HepG2 (cell line): ENCODE measurements around the gene SLC23A2. TPM values are rescaled to one million over a fixed set of nuclear protein-coding genes. Genes with fewer than 3 reads are reported as not detected.
A peak's percentile ranks its signal among the peaks of the same experiment; 100 is the strongest.

ENCODE experiments used
- ATAC-seq: fragments of 200-7000 bp; cut with Tn5 transposase; 3 replicates; pipeline ENCODE4 v1.9.1; 2020; ENCODE audit warnings: mild to moderate bottlenecking, moderate library complexity
- BruUV-seq: library from RNA; stranded (reverse); fragments of 400-500 nt; replicated peaks from 2 replicates; lab custom pipeline; 2021; lab: Mats Ljungman, UMichigan
- CTCF ChIA-PET: fragments of 300-600 bp; formaldehyde crosslinking; extraction: SDS; loops from one replicate; lab custom pipeline; 2021; ENCODE audit warnings: low total read pairs, inconsistent platforms, low intra/inter-chr PET ratio; lab: Yijun Ruan, JAX
- POLR2A ChIA-PET: fragments of 350-600 bp; sonication (Branson Sonifier 250); formaldehyde crosslinking; loops from one replicate; lab custom pipeline; 2020; ENCODE audit warnings: antibody characterized with exemption, inconsistent platforms; lab: Yijun Ruan, JAX
- DNase-seq: peaks from one replicate; pipeline ENCODE4 v3.0.0-alpha.2; 2015; ENCODE audit warnings: low spot score
- FAIRE-seq: peaks from 3 replicates; lab custom pipeline; 2011; peaks lifted over from hg19 to GRCh38; lab: Jason Lieb, UNC
- H2AFZ ChIP-seq: one replicate; pipeline ENCODE4 v1.6.1; 2011; ENCODE audit warnings: low read length, inconsistent platforms
- H3K27ac ChIP-seq: fragments of 300-600 bp; 3 replicates; pipeline ENCODE4 v1.8.0; 2011; ENCODE audit warnings: mixed run types, mild to moderate bottlenecking, mixed read lengths, low read length, inconsistent platforms; ENCODE audit not compliant: insufficient read depth; ENCODE audit errors: extremely low read length
- H3K27me3 ChIP-seq, 2 experiments: fragments of 200-600 bp in 1 of 2; 2 replicates in 1 of 2; 3 replicates in 1 of 2; pipeline versions ENCODE4 v1.6.0 to v1.8.0; 2011; ENCODE audit warnings: low read length in 2 of 2, mild to moderate bottlenecking in 2 of 2, moderate library complexity in 2 of 2, inconsistent platforms in 1 of 2; ENCODE audit not compliant: insufficient read depth in 2 of 2, control insufficient read depth in 1 of 2
- H3K36me3 ChIP-seq, 2 experiments: fragments of 200-600 bp in 1 of 2; replicated peaks in 1 of 2; 2 replicates in 1 of 2; 3 replicates in 1 of 2; pipeline versions ENCODE4 v1.5.1 to v1.8.0; 2011; ENCODE audit warnings: low read length in 2 of 2, inconsistent platforms in 1 of 2; ENCODE audit not compliant: insufficient read depth in 2 of 2, control insufficient read depth in 1 of 2
- H3K4me1 ChIP-seq: 2 replicates; pipeline ENCODE4 v1.5.1; 2012; ENCODE audit warnings: low read length, inconsistent platforms; ENCODE audit not compliant: insufficient read depth
- H3K4me2 ChIP-seq: 2 replicates; pipeline ENCODE4 v1.6.0; 2011; ENCODE audit warnings: low read depth, low read length, inconsistent platforms
- H3K4me3 ChIP-seq, 3 experiments: fragments of 200-600 bp in 1 of 3; sonication (generic), shearing (Covaris generic) in 1 of 3; replicated peaks in 1 of 3; 2 replicates each; pipeline ENCODE4 v1.5.1; 2011 to 2016; ENCODE audit warnings: low read length in 3 of 3, inconsistent platforms in 2 of 3, low read depth in 2 of 3, mild to moderate bottlenecking in 2 of 3, control low read depth in 1 of 3, mixed read lengths in 1 of 3; ENCODE audit not compliant: insufficient read depth in 1 of 3
- H3K79me2 ChIP-seq: one replicate; pipeline ENCODE4 v1.6.1; 2011; ENCODE audit warnings: low read length, inconsistent platforms; ENCODE audit not compliant: insufficient read depth
- H3K9ac ChIP-seq: 2 replicates; pipeline ENCODE4 v1.6.0; 2011; ENCODE audit warnings: mild to moderate bottlenecking, low read depth, low read length, inconsistent platforms; ENCODE audit not compliant: insufficient read depth
- H3K9me3 ChIP-seq: 2 replicates; pipeline ENCODE4 v1.5.1; 2012; ENCODE audit warnings: mild to moderate bottlenecking, low read length
- H4K20me1 ChIP-seq: 2 replicates; pipeline ENCODE4 v1.6.0; 2011; ENCODE audit warnings: inconsistent platforms, mild to moderate bottlenecking, low read length, moderate library complexity; ENCODE audit not compliant: insufficient read depth
- AGO1 ChIP-seq: fragments of 200-400 bp; formaldehyde crosslinking; IDR thresholded peaks from 2 replicates; pipeline ENCODE4 v1.6.1; 2017; ENCODE audit warnings: mild to moderate bottlenecking, low read depth, low read length, moderate library complexity; ENCODE audit not compliant: poor library complexity, severe bottlenecking
- AKAP8 ChIP-seq: sonication (generic); formaldehyde crosslinking; IDR thresholded peaks from 2 replicates; pipeline ENCODE4 v1.5.1; 2020; ENCODE audit warnings: mild to moderate bottlenecking, missing genetic modification reagents
- KDM1A ChIP-seq: IDR thresholded peaks from 2 replicates; pipeline ENCODE4 v1.6.1; 2016; ENCODE audit warnings: missing compliant biosample characterization
- MTA1 ChIP-seq: sonication (generic); formaldehyde crosslinking; IDR thresholded peaks from 2 replicates; pipeline ENCODE4 v1.4.0; 2020; ENCODE audit warnings: missing genetic modification reagents, mild to moderate bottlenecking, borderline replicate concordance
- RBM22 ChIP-seq: fragments of 200-400 bp; formaldehyde crosslinking; optimal IDR thresholded peaks from 2 replicates; pipeline ENCODE3; 2017; ENCODE audit warnings: mild to moderate bottlenecking, low read length, moderate library complexity
- RFX3 ChIP-seq: IDR thresholded peaks from 2 replicates; pipeline ENCODE4 v1.6.1; 2016; ENCODE audit warnings: missing biosample characterization, missing genetic modification reagents
- ZNF761 ChIP-seq: sonication (generic); formaldehyde crosslinking; conservative IDR thresholded peaks from 2 replicates; pipeline ENCODE4 v1.4.0; 2020; ENCODE audit warnings: mild to moderate bottlenecking, missing genetic modification reagents
- WGBS: methylation state at CpG from one replicate; pipeline ENCODE4 v1.1.6; 2017; ENCODE audit warnings: low lambda C conversion rate; 5-methylcytosine and 5-hydroxymethylcytosine counted together
- in situ Hi-C: cut with HindIII; loops from 2 replicates; pipeline ENCODE4 v1.10.0; 2017; ENCODE audit warnings: low pct_unique_long_range_greater_than_20kb; ENCODE audit not compliant: extremely low pct_ligation_motif_present
- intact Hi-C: fragments of 100-400 bp; cut with micrococcal nuclease; formaldehyde crosslinking; loops from one replicate; pipeline ENCODE4 v1.10.0; 2022; ENCODE audit not compliant: unreplicated experiment
- polyA plus RNA-seq, 8 experiments: library from polyadenylated mRNA; depleted of rRNA in 3 of 8; stranded (reverse) in 7 of 8; unstranded in 1 of 8; fragments of >200 nt; fragmentation: Illumina TruSeq in 4 of 8; extraction: Trizol in 4 of 8; gene quantifications; 2 replicates each; pipeline versions ENCODE4 v1.2.1 to v1.2.3, GENCODE V29; 2011 to 2016; ENCODE audit warnings: low read depth in 4 of 8, missing spikeins in 1 of 8, mixed read lengths in 1 of 8; ENCODE audit not compliant: insufficient read depth in 1 of 8
- total RNA-seq, 5 experiments: library from RNA; depleted of rRNA; stranded (reverse); fragments of >200 nt; fragmentation: Illumina TruSeq; extraction: Trizol; gene quantifications; 2 replicates each; pipeline ENCODE4 v1.2.3, GENCODE V29; 2016; ENCODE audit warnings: low read depth in 1 of 5
- TF ChIP-seq, protein P1 (sequence below): sonication (generic); formaldehyde crosslinking; IDR thresholded peaks from 2 replicates; pipeline ENCODE4 v1.4.0; 2020; ENCODE audit warnings: missing genetic modification reagents; ENCODE audit errors: not compliant biosample characterization

SLC23A2 gene
- total and polyA plus RNA-seq, 2 of the 13 experiments (the other 11 are each of a cell fraction or from before 2014, with no cell fraction given) = 42.2 to 51.2 TPM

DNA sequence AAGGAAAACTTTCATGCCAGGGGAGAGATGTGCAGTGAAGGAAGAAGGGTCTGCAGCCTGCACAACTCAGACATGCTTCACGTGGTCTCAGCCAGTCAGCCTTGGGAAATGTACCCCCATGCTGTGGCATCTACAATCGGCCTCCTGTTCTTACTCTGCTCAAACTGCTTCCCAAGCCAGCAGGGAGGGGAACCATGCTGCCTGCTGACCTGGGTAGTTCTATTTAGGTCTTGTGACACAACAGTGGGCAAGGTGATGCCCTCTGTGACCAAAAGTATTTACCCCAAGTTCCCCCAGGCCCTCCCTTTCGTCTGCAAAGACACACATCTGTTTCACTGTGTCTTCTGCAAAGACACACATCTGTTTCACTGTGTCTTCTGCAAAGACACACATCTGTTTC lies 106.9 kb downstream of the SLC23A2 start:
- CTCF ChIA-PET = no interaction called here
- BruUV-seq = no TSS peak
- POLR2A ChIA-PET = no interaction called here
- H3K4me3 ChIP-seq = no peak overlapping the region
- in situ Hi-C loops (no loop called here), intact Hi-C loops (no loop called here)
- peaks cover 65 to 76% of the 10 kb centered on the region in 2 experiments for H3K36me3 ChIP-seq
- WGBS = 97% methylated on average over 3 of the region's 3 CpGs
- DNase-seq = no peak
- H4K20me1 ChIP-seq = no peaks in the 10 kb centered on the region; the same call in 1 of the 2 replicates
- H3K27me3 ChIP-seq = no peaks in the 10 kb centered on the region
- no peak overlapping the region for H3K27ac ChIP-seq
- no peak for ATAC-seq
- no peak overlapping the region for H3K9ac ChIP-seq
- no peaks in the 10 kb centered on the region for H3K9me3 ChIP-seq
- TF ChIP-seq RBM22 (peak; percentile 15), AKAP8 (peak; percentile 71; the same call in 1 of the 2 replicates), ZNF761 (CRISPR knock-in tag) (no peak)
- H3K79me2 ChIP-seq = no peaks in the 10 kb centered on the region
- H3K4me1 ChIP-seq = peaks cover 11% of the 10 kb centered on the region; the same call in 1 of the 2 replicates
- no peak overlapping the region for H2AFZ ChIP-seq
- no peak overlapping the region for H3K4me2 ChIP-seq
- FAIRE-seq = no peak

GRCh38 chr20:4893709-4894108 lies 107.6 kb downstream of the SLC23A2 start:
- Histone ChIP-seq H3K4me1 (peaks cover 4% of the 10 kb centered on the region; the same call in 1 of the 2 replicates), H2AFZ (no peak overlapping the region), H3K36me3 (peaks cover 67 to 76% of the 10 kb centered on the region in 2 experiments), H3K27ac (no peak overlapping the region), H3K9me3 (no peaks in the 10 kb centered on the region), H3K27me3 (no peaks in the 10 kb centered on the region), H3K79me2 (no peaks in the 10 kb centered on the region), H4K20me1 (no peaks in the 10 kb centered on the region; the same call in 1 of the 2 replicates), H3K4me3 (no peak overlapping the region), H3K4me2 (no peak overlapping the region), H3K9ac (no peak overlapping the region)
- ChIA-PET POLR2A (no interaction called here), CTCF (no interaction called here)
- no TSS peak for BruUV-seq
- TF ChIP-seq RFX3 = no peak
- TF ChIP-seq AGO1 = no peak
- no peak for TF ChIP-seq MTA1
- no peak for TF ChIP-seq KDM1A (CRISPR knock-in tag)
- TF ChIP-seq, protein P1, sequence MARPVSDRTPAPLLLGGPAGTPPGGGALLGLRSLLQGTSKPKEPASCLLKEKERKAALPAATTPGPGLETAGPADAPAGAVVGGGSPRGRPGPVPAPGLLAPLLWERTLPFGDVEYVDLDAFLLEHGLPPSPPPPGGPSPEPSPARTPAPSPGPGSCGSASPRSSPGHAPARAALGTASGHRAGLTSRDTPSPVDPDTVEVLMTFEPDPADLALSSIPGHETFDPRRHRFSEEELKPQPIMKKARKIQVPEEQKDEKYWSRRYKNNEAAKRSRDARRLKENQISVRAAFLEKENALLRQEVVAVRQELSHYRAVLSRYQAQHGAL (CRISPR knock-in tag) = no peak
- 98% methylated on average over 7 of the region's 7 CpGs for WGBS
- FAIRE-seq (no peak), ATAC-seq (no peak), DNase-seq (no peak)
- in situ Hi-C loops (no loop called here), intact Hi-C loops (no loop called here)
